NAMALWA (cell line): ENCODE results near the gene KBTBD12.

Source experiments
- DNase-seq: peaks from one replicate; pipeline ENCODE4 v3.0.0-alpha.2; 2015; ENCODE audit warnings: low spot score

Gene KBTBD12

GRCh38 chr3:127953091-127954035 lies 38.3 kb downstream of the KBTBD12 start:
- DNase-seq, result no peak

- no peak for DNase-seq
These were observed 39.6 kb downstream of the KBTBD12 start for GRCh38 chr3:127954640-127955039.

GRCh38 chr3:127955728-127956127 lies 40.7 kb downstream of the KBTBD12 start:
- DNase-seq, result no peak

GRCh38 chr3:127959041-127959440 lies 44.0 kb downstream of the KBTBD12 start:
- DNase-seq, result no peak

GRCh38 chr3:127959873-127960272 lies 44.8 kb downstream of the KBTBD12 start:
- peak; percentile 24 for DNase-seq

GRCh38 chr3:127960421-127960965 lies 45.5 kb downstream of the KBTBD12 start:
- DNase-seq, result no peak

- no peak for DNase-seq
These were observed 46.1 kb downstream of the KBTBD12 start for GRCh38 chr3:127961124-127961523.

- DNase-seq, result no peak
These were observed 46.9 kb downstream of the KBTBD12 start for GRCh38 chr3:127961963-127962362.

- peak; percentile 3 for DNase-seq
These were observed 47.9 kb downstream of the KBTBD12 start for GRCh38 chr3:127962937-127963336.

- DNase-seq, result no peak
These were observed 49.0 kb downstream of the KBTBD12 start for GRCh38 chr3:127964053-127964452.

- no peak for DNase-seq
These were observed 49.8 kb downstream of the KBTBD12 start for GRCh38 chr3:127964816-127965215.

GRCh38 chr3:127967316-127967715 lies 52.3 kb downstream of the KBTBD12 start:
- DNase-seq, result no peak

- peak; percentile 61 for DNase-seq
These were observed 56.0 kb downstream of the KBTBD12 start for GRCh38 chr3:127970966-127971592.

- no peak for DNase-seq
These were observed 59.2 kb downstream of the KBTBD12 start for GRCh38 chr3:127974226-127974625.

GRCh38 chr3:127975153-127976029 lies 60.4 kb downstream of the KBTBD12 start:
- no peak for DNase-seq

- DNase-seq, result no peak
These were observed 63.6 kb downstream of the KBTBD12 start for GRCh38 chr3:127978636-127979035.

GRCh38 chr3:127979473-127979872 lies 64.4 kb downstream of the KBTBD12 start:
- DNase-seq, result no peak

- no peak for DNase-seq
These were observed 66.1 kb downstream of the KBTBD12 start for GRCh38 chr3:127981097-127981496.

- DNase-seq, result no peak
These were observed 67.1 kb downstream of the KBTBD12 start for GRCh38 chr3:127982155-127982554.

- no peak for DNase-seq
These were observed 69.4 kb downstream of the KBTBD12 start for GRCh38 chr3:127984241-127984975.

- DNase-seq, result no peak
These were observed 70.2 kb downstream of the KBTBD12 start for GRCh38 chr3:127985216-127985615.
